ENCODE data around the gene TTC14. TPM values are rescaled to one million over a fixed set of nuclear protein-coding genes. Genes with fewer than 3 reads are reported as not detected.
A peak's percentile ranks its signal among the peaks of the same experiment; 100 is the strongest.

The TTC14 gene
- polyA plus RNA-seq, 2 of the 4 experiments (the other 2 are of a cell fraction) = 16.4 to 43.7 TPM

- Histone ChIP-seq H3K4me3 (no peak overlapping the region), H3K9me3 (no peaks in the 10 kb centered on the region), H3K4me1 (no peaks in the 10 kb centered on the region), H3K27ac (no peak overlapping the region), H3K4me2 (no peak overlapping the region)
- CTCF ChIA-PET = no interaction called here
- ATAC-seq (no peak), FAIRE-seq (no peak), DNase-seq (ENCODE audit: low read depth in 1 of 2, low spot score in 1 of 2) (no peak)
- 40% methylated on average over 4 of the region's 4 CpGs for WGBS (ENCODE audit: missing lambda C conversion rate)
- TF ChIP-seq ZSCAN20 (CRISPR knock-in tag; IDR thresholded peaks at IDR 0.05) = no peak
- no peak for TF ChIP-seq SMC3 (IDR thresholded peaks at IDR 0.05)
- no peak for TF ChIP-seq ATOH8 (CRISPR knock-in tag; IDR thresholded peaks at IDR 0.05; ENCODE audit: low read depth)
- TF ChIP-seq HMGXB4 (CRISPR knock-in tag; IDR thresholded peaks at IDR 0.05; ENCODE audit: borderline replicate concordance) = no peak
- TF ChIP-seq JUNB (IDR thresholded peaks at IDR 0.05) = no peak
- TF ChIP-seq NR3C1 (IDR thresholded peaks at IDR 0.05) = no peak
- TF ChIP-seq ELK1 (IDR thresholded peaks at IDR 0.05; ENCODE audit: low read depth, low read length) = no peak
- POLR2A ChIA-PET = no interaction called here
Measured at GRCh38 chr3:180563406-180563805, 38.6 kb upstream of the TTC14 start.

- H3K4me3 ChIP-seq = no peak overlapping the region
- TF ChIP-seq USF2 (IDR thresholded peaks at IDR 0.05) (no peak), CEBPB (IDR thresholded peaks at IDR 0.05) (no peak), PBX3 (IDR thresholded peaks at IDR 0.05) (no peak), TP53 (CRISPR knock-in tag; IDR thresholded peaks at IDR 0.05) (no peak), ESRRA (IDR thresholded peaks at IDR 0.05; ENCODE audit: borderline replicate concordance, low read length) (no peak), HOXB13 (CRISPR knock-in tag; IDR thresholded peaks at IDR 0.05; ENCODE audit: low read depth) (no peak)
- FAIRE-seq = no peak
- CTCF ChIA-PET = no interaction called here
- H3K4me2 ChIP-seq = no peak overlapping the region
- H3K27ac ChIP-seq = no peak overlapping the region
- no peaks in the 10 kb centered on the region for H3K4me1 ChIP-seq
- POLR2A ChIA-PET = no interaction called here
- ATAC-seq = no peak
- H3K9me3 ChIP-seq = no peaks in the 10 kb centered on the region
- 37% methylated on average over 2 of the region's 2 CpGs for WGBS (ENCODE audit: missing lambda C conversion rate)
- DNase-seq (ENCODE audit: low read depth in 1 of 2, low spot score in 1 of 2) = no peak
Measured at GRCh38 chr3:180564676-180565075, 37.3 kb upstream of the TTC14 start.

- ChIA-PET CTCF (no interaction called here), POLR2A (no interaction called here)
- no peaks in the 10 kb centered on the region for H3K9me3 ChIP-seq
- ATAC-seq (no peak), DNase-seq (ENCODE audit: low read depth in 1 of 2, low spot score in 1 of 2) (no peak), FAIRE-seq (no peak)
- no peak overlapping the region for H3K4me2 ChIP-seq
- TF ChIP-seq REST (IDR thresholded peaks at IDR 0.05) (no peak), GATA3 (IDR thresholded peaks at IDR 0.05; ENCODE audit: borderline replicate concordance) (no peak), NFE2L2 (conservative IDR thresholded peaks at IDR 0.05; ENCODE audit: low read length) (no peak), HMGXB4 (CRISPR knock-in tag; IDR thresholded peaks at IDR 0.05; ENCODE audit: borderline replicate concordance) (no peak), ZFP36 (IDR thresholded peaks at IDR 0.05; ENCODE audit: borderline replicate concordance, partially characterized antibody) (peak; percentile 5), CBX8 (IDR thresholded peaks at IDR 0.05) (peak; percentile 68; the same call in 1 of the 2 replicates), NR3C1 (IDR thresholded peaks at IDR 0.05) (no peak)
- H3K4me1 ChIP-seq = no peaks in the 10 kb centered on the region
- H3K27ac ChIP-seq = no peak overlapping the region
- H3K4me3 ChIP-seq = no peak overlapping the region
- WGBS (ENCODE audit: missing lambda C conversion rate) = 0% methylated on average over 4 of the region's 4 CpGs
Measured at GRCh38 chr3:180570238-180570637, 31.7 kb upstream of the TTC14 start.
